VCaP (cell line): ENCODE measurements around the gene MAGI1.

Experiments used
- H3K27ac ChIP-seq: fragments of 450-650 bp; 2 replicates; pipeline ENCODE4 v1.5.1; 2017
- CTCF ChIP-seq: fragments of 450-650 bp; conservative IDR thresholded peaks from 2 replicates; pipeline ENCODE4 v1.5.1; 2017; ENCODE audit warnings: mild to moderate bottlenecking, moderate library complexity

MAGI1 gene

GRCh38 chr3:66010739-66011655, 27.7 kb downstream of the MAGI1 start:
- peak overlapping the region; percentile 75 for H3K27ac ChIP-seq
- TF ChIP-seq CTCF: no peak

- peak overlapping the region; percentile 75 for H3K27ac ChIP-seq
- TF ChIP-seq CTCF: no peak
Observed at GRCh38 chr3:66010348-66010738, 28.4 kb downstream of the MAGI1 start.

GRCh38 chr3:66004244-66004643, 34.5 kb downstream of the MAGI1 start:
- no peak for TF ChIP-seq CTCF
- no peak overlapping the region for H3K27ac ChIP-seq

GRCh38 chr3:66001626-66002025, 37.1 kb downstream of the MAGI1 start:
- no peak for TF ChIP-seq CTCF
- peak overlapping the region; percentile 45 for H3K27ac ChIP-seq

- H3K27ac ChIP-seq: no peak overlapping the region; the same call in 1 of the 2 replicates
- TF ChIP-seq CTCF: no peak
Observed at GRCh38 chr3:66000506-66000905, 38.2 kb downstream of the MAGI1 start.

- H3K27ac ChIP-seq: no peak overlapping the region
- no peak for TF ChIP-seq CTCF
Observed at GRCh38 chr3:65999606-66000005, 39.1 kb downstream of the MAGI1 start.

GRCh38 chr3:65996589-65996988, 42.1 kb downstream of the MAGI1 start:
- no peak overlapping the region for H3K27ac ChIP-seq
- TF ChIP-seq CTCF: no peak
